Uterus (tissue), 2 donors: ENCODE results near the gene ATP6V0A4.

ENCODE experiments used
- CTCF ChIP-seq, 4 experiments: fragments of 200-600 bp in 2 of 4; fragments of 450-650 bp in 2 of 4; sonication (generic) in 2 of 4; IDR thresholded peaks; one replicate each; pipeline ENCODE4 v1.5.1; 2016 to 2019; ENCODE audit warnings: antibody characterized with exemption in 4 of 4, mild to moderate bottlenecking in 2 of 4, moderate library complexity in 1 of 4
- POLR2A ChIP-seq, 2 donors: fragments of 450-650 bp; IDR thresholded peaks; one replicate each; pipeline ENCODE4 v1.6.1; 2016; ENCODE audit warnings: antibody characterized with exemption in 2 of 2, mild to moderate bottlenecking in 1 of 2, moderate library complexity in 1 of 2

GRCh38 chr7:138813945-138814344 lies 15.9 kb upstream of the ATP6V0A4 start:
- TF ChIP-seq CTCF (IDR thresholded peaks at IDR 0.05), result no peak
- no peak for TF ChIP-seq POLR2A (IDR thresholded peaks at IDR 0.05)
